NCI-H2171 treated with DMSO at 0.1 percent for 48 hours (cell line): Measurements from ENCODE around the gene PAK5.

Source experiments
- DNase-seq: peaks from one replicate; lab custom pipeline; 2025; lab: John Stamatoyannopoulos, UW

PAK5 gene

GRCh38 chr20:9838378-9839295 is at the start of gene PAK5:
TSS of gene PAK5 (minus strand) at chr20:9839076. CDS start at chr20:9644328, 194,748 bp downstream.
- DNase-seq = peak; percentile 98

- no peak for DNase-seq
These were observed 48.8 kb upstream of the PAK5 start for GRCh38 chr20:9887706-9888105.

- DNase-seq = no peak
These were observed 47.4 kb upstream of the PAK5 start for GRCh38 chr20:9886227-9886626.

GRCh38 chr20:9884666-9885065 is 45.8 kb upstream of the PAK5 start:
- peak; percentile 12 for DNase-seq

GRCh38 chr20:9884061-9884460 is 45.2 kb upstream of the PAK5 start:
- DNase-seq = peak; percentile 40

GRCh38 chr20:9877932-9878495 is 39.1 kb upstream of the PAK5 start:
- no peak for DNase-seq

- peak; percentile 10 for DNase-seq
These were observed 28.5 kb upstream of the PAK5 start for GRCh38 chr20:9867196-9867980.

GRCh38 chr20:9852566-9852965 is 13.7 kb upstream of the PAK5 start:
- no peak for DNase-seq

GRCh38 chr20:9839626-9840025 is 750 bp upstream of the PAK5 start:
- no peak for DNase-seq

GRCh38 chr20:9838035-9838377 is 870 bp downstream of the PAK5 start:
- peak; percentile 80 for DNase-seq

GRCh38 chr20:9837634-9838033 is 1.2 kb downstream of the PAK5 start:
- peak; percentile 76 for DNase-seq

GRCh38 chr20:9835302-9835701 is 3.6 kb downstream of the PAK5 start:
- DNase-seq = no peak

- DNase-seq = no peak
These were observed 7.8 kb downstream of the PAK5 start for GRCh38 chr20:9831032-9831431.

- no peak for DNase-seq
These were observed 9.0 kb downstream of the PAK5 start for GRCh38 chr20:9829835-9830234.

- no peak for DNase-seq
These were observed 21.2 kb downstream of the PAK5 start for GRCh38 chr20:9817654-9818053.

GRCh38 chr20:9815632-9816031 is 23.2 kb downstream of the PAK5 start:
- no peak for DNase-seq

GRCh38 chr20:9810738-9811137 is 28.1 kb downstream of the PAK5 start:
- no peak for DNase-seq

- DNase-seq = peak; percentile 46
These were observed 29.6 kb downstream of the PAK5 start for GRCh38 chr20:9809271-9809670.

GRCh38 chr20:9808166-9808565 is 30.7 kb downstream of the PAK5 start:
- peak; percentile 81 for DNase-seq

GRCh38 chr20:9807136-9807535 is 31.7 kb downstream of the PAK5 start:
- peak; percentile 84 for DNase-seq

GRCh38 chr20:9800421-9800820 is 38.5 kb downstream of the PAK5 start:
- no peak for DNase-seq

- DNase-seq = peak; percentile 17
These were observed 44.0 kb downstream of the PAK5 start for GRCh38 chr20:9794831-9795230.

GRCh38 chr20:9792674-9793073 is 46.2 kb downstream of the PAK5 start:
- no peak for DNase-seq
